ENCODE results near the gene MTFP1. TPM values are rescaled to one million over a fixed set of nuclear protein-coding genes. Genes with fewer than 3 reads are reported as not detected.

The MTFP1 gene
- total and polyA plus RNA-seq, 8 donors, result 5.7 to 31.8 (median 8.6) TPM

GRCh38 chr22:30390974-30391691 lies 34.4 kb upstream of the MTFP1 start:
- peak; percentile 81 to 87 for TF ChIP-seq CTCF (IDR thresholded peaks at IDR 0.05)
- Histone ChIP-seq H3K4me3 (no peak overlapping the region), H3K27me3 (peaks cover 0 to 11% of the 10 kb centered on the region in 2 donors), H3K4me1 (peaks cover 8 to 17% of the 10 kb centered on the region in 2 donors), H3K36me3 (no peaks in the 10 kb centered on the region), H3K9me3 (no peaks in the 10 kb centered on the region), H3K27ac (no peak overlapping the region)
- intact Hi-C loops (cut with DNase I), result loop anchor here in 1 of 2 donors (5.0 kb wide), 1 partner anchor 129 kb away; no protein-coding TSS in a partner anchor
- ATAC-seq (peak; percentile 72), DNase-seq (peak; percentile 24 to 86 (median 72))

GRCh38 chr22:30392661-30393321 lies 32.8 kb upstream of the MTFP1 start:
- TF ChIP-seq CTCF (IDR thresholded peaks at IDR 0.05), result no peak
- Histone ChIP-seq H3K27me3 (peaks cover 0 to 28% of the 10 kb centered on the region in 2 donors), H3K4me3 (no peak overlapping the region), H3K4me1 (peaks cover 3 to 20% of the 10 kb centered on the region in 2 donors), H3K27ac (peak overlapping the region in 1 of 2 donors; percentile 11), H3K36me3 (no peaks in the 10 kb centered on the region), H3K9me3 (no peaks in the 10 kb centered on the region)
- ATAC-seq (peak; percentile 34), DNase-seq (peak in 2 of 4 donors; percentile 21 to 46)
- intact Hi-C loops (cut with DNase I), result loop anchor here in 1 of 2 donors (5.0 kb wide), 1 partner anchor 130 kb away; no protein-coding TSS in a partner anchor

GRCh38 chr22:30393322-30393680 lies 32.3 kb upstream of the MTFP1 start:
- H3K36me3 ChIP-seq, result no peaks in the 10 kb centered on the region
- no peak for DNase-seq
- no peak for TF ChIP-seq CTCF (IDR thresholded peaks at IDR 0.05)
- no peaks in the 10 kb centered on the region for H3K9me3 ChIP-seq
- H3K27ac ChIP-seq, result peak overlapping the region in 1 of 2 donors; percentile 11
- no peak for ATAC-seq
- H3K27me3 ChIP-seq, result peaks cover 0 to 33% of the 10 kb centered on the region in 2 donors
- H3K4me3 ChIP-seq, result no peak overlapping the region
- peaks cover 3 to 24% of the 10 kb centered on the region in 2 donors for H3K4me1 ChIP-seq
- intact Hi-C loops (cut with DNase I), result loop anchor here in 1 of 2 donors (5.0 kb wide), 1 partner anchor 131 kb away; no protein-coding TSS in a partner anchor

- no peak for DNase-seq
- H3K27me3 ChIP-seq, result peaks cover 0 to 39% of the 10 kb centered on the region in 2 donors
- H3K4me3 ChIP-seq, result no peak overlapping the region
- H3K9me3 ChIP-seq, result no peaks in the 10 kb centered on the region
- H3K36me3 ChIP-seq, result no peaks in the 10 kb centered on the region
- no peak for TF ChIP-seq CTCF (IDR thresholded peaks at IDR 0.05)
- intact Hi-C loops (cut with DNase I), result loop anchor here in 1 of 2 donors (5.0 kb wide), 1 partner anchor 132 kb away; no protein-coding TSS in a partner anchor
- no peak for ATAC-seq
- H3K4me1 ChIP-seq, result peaks cover 3 to 26% of the 10 kb centered on the region in 2 donors
- H3K27ac ChIP-seq, result no peak overlapping the region
Measured at GRCh38 chr22:30393885-30394284, 31.7 kb upstream of the MTFP1 start.

Data from left lung (tissue), 10 donors.